Stomach (tissue), 4 donors: ENCODE measurements around the gene NUP214.

Experiments used
- CTCF ChIP-seq, 7 experiments: fragments of 450-650 bp in 4 of 7; fragments of 200-600 bp in 3 of 7; sonication (generic) in 3 of 7; IDR thresholded peaks; one replicate each; pipeline ENCODE4 v1.5.1; 2016 to 2019; ENCODE audit warnings: antibody characterized with exemption in 7 of 7, control low read depth in 2 of 7, mild to moderate bottlenecking in 1 of 7
- POLR2A ChIP-seq, 4 donors: fragments of 450-650 bp; IDR thresholded peaks; one replicate each; pipeline ENCODE4 v1.6.1; 2016; ENCODE audit warnings: antibody characterized with exemption in 4 of 4, control low read depth in 2 of 4, mild to moderate bottlenecking in 1 of 4, moderate library complexity in 1 of 4

DNA sequence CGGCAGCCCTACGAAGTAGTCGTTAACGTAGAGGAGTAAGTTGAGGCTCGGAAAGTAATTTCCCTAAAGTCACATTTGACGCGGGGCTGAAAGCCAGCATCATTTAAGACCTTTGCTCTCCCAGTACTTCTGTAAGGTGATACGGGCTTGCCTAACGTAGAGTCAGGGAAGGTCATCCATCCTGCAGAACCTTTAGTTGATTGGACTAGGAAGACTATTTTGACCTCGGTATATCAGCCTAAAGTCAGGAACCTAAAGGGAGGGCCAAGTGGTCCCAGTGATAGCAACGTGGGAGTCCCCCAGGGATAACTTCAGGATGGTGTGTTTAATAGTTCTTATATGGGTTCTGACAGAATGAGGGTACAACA lies 657 bp downstream of the NUP214 start:
- TF ChIP-seq POLR2A (IDR thresholded peaks at IDR 0.05) (no peak), CTCF (IDR thresholded peaks at IDR 0.05) (no peak)
